ENCODE results near the gene PDE6G. TPM values are rescaled to one million over a fixed set of nuclear protein-coding genes. Genes with fewer than 3 reads are reported as not detected.

The PDE6G gene
- total and polyA plus RNA-seq, 2 of the 8 experiments (the other 6 are each of a cell fraction or from before 2014, with no cell fraction given) = 5.8 to 12.9 TPM

DNA sequence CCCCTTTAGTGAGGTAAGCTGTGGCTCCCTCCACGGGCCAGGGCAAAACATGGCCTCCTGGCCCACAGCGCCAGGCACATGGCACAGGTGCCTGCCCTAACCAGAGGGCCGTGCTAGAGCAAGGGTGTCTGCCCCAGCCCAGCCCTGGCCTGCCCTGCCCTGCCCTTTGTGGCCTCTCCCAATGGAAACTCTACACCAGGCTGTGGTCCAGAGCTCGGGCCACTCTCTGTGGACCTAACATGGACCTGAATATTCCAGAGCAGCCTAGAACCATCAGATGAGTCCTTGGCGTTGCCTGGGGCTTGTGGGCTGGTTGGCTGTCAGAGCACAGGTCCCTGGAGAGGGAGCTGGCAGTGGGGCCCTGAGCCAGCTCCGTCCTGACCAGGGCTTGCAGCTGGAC, 38.9 kb upstream of the PDE6G start:
- TF ChIP-seq, protein P1, sequence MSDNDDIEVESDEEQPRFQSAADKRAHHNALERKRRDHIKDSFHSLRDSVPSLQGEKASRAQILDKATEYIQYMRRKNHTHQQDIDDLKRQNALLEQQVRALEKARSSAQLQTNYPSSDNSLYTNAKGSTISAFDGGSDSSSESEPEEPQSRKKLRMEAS (IDR thresholded peaks at IDR 0.05) = no peak
- TF ChIP-seq NANOG (IDR thresholded peaks at IDR 0.05; ENCODE audit: insufficient read depth, low read depth, low read length, poor library complexity, severe bottlenecking) (no peak), BRCA1 (IDR thresholded peaks at IDR 0.05; ENCODE audit: low read depth, low read length) (no peak), SRF (IDR thresholded peaks at IDR 0.05; ENCODE audit: low read depth, low read length) (no peak), KDM1A (IDR thresholded peaks at IDR 0.05; ENCODE audit: borderline replicate concordance, low read length) (no peak), SP1 (IDR thresholded peaks at IDR 0.05; ENCODE audit: low read depth, low read length) (no peak), CBX5 (IDR thresholded peaks at IDR 0.05; ENCODE audit: low read depth, low read length) (no peak), CHD2 (IDR thresholded peaks at IDR 0.05; ENCODE audit: low read length) (no peak), NRF1 (IDR thresholded peaks at IDR 0.05; ENCODE audit: low read depth, low read length) (no peak)
- TF ChIP-seq, protein P2, sequence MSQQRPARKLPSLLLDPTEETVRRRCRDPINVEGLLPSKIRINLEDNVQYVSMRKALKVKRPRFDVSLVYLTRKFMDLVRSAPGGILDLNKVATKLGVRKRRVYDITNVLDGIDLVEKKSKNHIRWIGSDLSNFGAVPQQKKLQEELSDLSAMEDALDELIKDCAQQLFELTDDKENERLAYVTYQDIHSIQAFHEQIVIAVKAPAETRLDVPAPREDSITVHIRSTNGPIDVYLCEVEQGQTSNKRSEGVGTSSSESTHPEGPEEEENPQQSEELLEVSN (IDR thresholded peaks at IDR 0.05) = no peak
- TF ChIP-seq, protein P3, sequence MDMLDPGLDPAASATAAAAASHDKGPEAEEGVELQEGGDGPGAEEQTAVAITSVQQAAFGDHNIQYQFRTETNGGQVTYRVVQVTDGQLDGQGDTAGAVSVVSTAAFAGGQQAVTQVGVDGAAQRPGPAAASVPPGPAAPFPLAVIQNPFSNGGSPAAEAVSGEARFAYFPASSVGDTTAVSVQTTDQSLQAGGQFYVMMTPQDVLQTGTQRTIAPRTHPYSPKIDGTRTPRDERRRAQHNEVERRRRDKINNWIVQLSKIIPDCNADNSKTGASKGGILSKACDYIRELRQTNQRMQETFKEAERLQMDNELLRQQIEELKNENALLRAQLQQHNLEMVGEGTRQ (IDR thresholded peaks at IDR 0.05; ENCODE audit: low read length) = no peak
- CTCF ChIA-PET (ENCODE audit: partially characterized antibody) = interaction anchor here (0.6 to 2.0 kb wide), 6 partner anchors 14 to 397 kb away, joined by 3 to 5 read pairs (median 4); no protein-coding TSS in a partner anchor
- H3K18ac ChIP-seq (ENCODE audit: extremely low read depth, low read length) = no peak overlapping the region
- no peak overlapping the region for H3K9ac ChIP-seq (replicated peaks in 1 of 4; ENCODE audit: extremely low read depth in 1 of 4, low read depth in 3 of 4, low read length in 3 of 4)
- H3K27ac ChIP-seq (ENCODE audit: low read depth, low read length) = no peak overlapping the region
- H2AFZ ChIP-seq (ENCODE audit: low read length) = no peak overlapping the region
- no peak overlapping the region for H3K56ac ChIP-seq (replicated peaks; ENCODE audit: insufficient read length, low read depth, low read length)
- no peak overlapping the region for H2BK15ac ChIP-seq (ENCODE audit: low read length)
- H3K4me1 ChIP-seq (replicated peaks in 1 of 4; ENCODE audit: control insufficient read depth in 3 of 4, insufficient read depth in 4 of 4, low read length in 3 of 4) = no peaks in the 10 kb centered on the region
- no peaks in the 10 kb centered on the region for H3K23me2 ChIP-seq (ENCODE audit: low read depth, low read length)
- peaks cover 2 to 51% (median 30%) of the 10 kb centered on the region in 4 experiments; a peak in 6 of 8 replicates for H3K36me3 ChIP-seq (ENCODE audit: control insufficient read depth in 2 of 4, insufficient read depth in 4 of 4, low read length in 3 of 4)
- H4K8ac ChIP-seq (ENCODE audit: extremely low read depth, insufficient read depth, low read length) = no peak overlapping the region
- no peak overlapping the region for H2AK5ac ChIP-seq (ENCODE audit: low read depth, low read length)
- no peak overlapping the region for H2BK20ac ChIP-seq (ENCODE audit: low read length)
- no peaks in the 10 kb centered on the region for H3K79me2 ChIP-seq (ENCODE audit: control insufficient read depth in 1 of 2, insufficient read depth in 2 of 2, low read length in 2 of 2)
- H3K4ac ChIP-seq (replicated peaks; ENCODE audit: insufficient read length, low read depth, low read length) = no peak overlapping the region
- peaks cover 2% of the 10 kb centered on the region; the same call in 1 of the 2 replicates for H3K79me1 ChIP-seq (ENCODE audit: low read depth, low read length)
- POLR2A ChIA-PET (ENCODE audit: partially characterized antibody) = interaction anchor here (0.6 to 28.4 kb wide), 7 partner anchors 13 to 29 kb away, joined by 3 to 436 read pairs (median 6); partner anchors contain the start of genes ARL16, CCDC137, HGS and MRPL12
- H4K20me1 ChIP-seq (replicated peaks in 1 of 2; ENCODE audit: control insufficient read depth in 1 of 2, insufficient read depth in 2 of 2, low read length in 2 of 2) = peaks cover 3 to 9% of the 10 kb centered on the region in 2 experiments
- DNase-seq (ENCODE audit: low read depth in 1 of 2, low spot score in 2 of 2) (no peak), FAIRE-seq (no peak)
- H3K27me3 ChIP-seq (replicated peaks in 1 of 4; ENCODE audit: control insufficient read depth in 3 of 4, extremely low read depth in 1 of 4, insufficient read depth in 3 of 4, low read length in 3 of 4) = no peaks in the 10 kb centered on the region
- no peaks in the 10 kb centered on the region for H3K9me3 ChIP-seq (ENCODE audit: insufficient read depth in 2 of 2, low read depth in 1 of 2, low read length in 1 of 2)
- no peak overlapping the region for H3K23ac ChIP-seq (ENCODE audit: insufficient read length)
- H3K4me2 ChIP-seq (ENCODE audit: insufficient read depth in 1 of 2, low read depth in 2 of 2, low read length in 2 of 2) = no peak overlapping the region
- H3K14ac ChIP-seq (ENCODE audit: insufficient read length) = no peak overlapping the region
- no peak overlapping the region for H4K91ac ChIP-seq (replicated peaks; ENCODE audit: insufficient read length, low read length)
- no peak overlapping the region for H2BK5ac ChIP-seq (ENCODE audit: low read depth, low read length)
- WGBS, 2 experiments (ENCODE audit: extremely low coverage in 1 of 2, insufficient coverage in 1 of 2, insufficient read length in 1 of 2, insufficient replicate concordance in 2 of 2, low coverage in 1 of 2, low lambda C conversion rate in 2 of 2, missing lambda C conversion rate in 1 of 2) = 96% methylated on average over 6 of the region's 6 CpGs; no CpG with 5 or more reads in 1 of the 2 experiments
- H2BK120ac ChIP-seq (replicated peaks; ENCODE audit: low read depth, low read length) = no peak overlapping the region
- H2BK12ac ChIP-seq (ENCODE audit: low read depth, low read length) = no peak overlapping the region
- no peak overlapping the region for H3K4me3 ChIP-seq (ENCODE audit: extremely low read depth in 1 of 4, insufficient read depth in 2 of 4, low read depth in 3 of 4, low read length in 4 of 4)
- H4K5ac ChIP-seq (ENCODE audit: insufficient read length, low read depth, low read length) = no peak overlapping the region

Data from H1 (cell line).